ENCODE results near the gene CRYGB.

The CRYGB gene

DNA sequence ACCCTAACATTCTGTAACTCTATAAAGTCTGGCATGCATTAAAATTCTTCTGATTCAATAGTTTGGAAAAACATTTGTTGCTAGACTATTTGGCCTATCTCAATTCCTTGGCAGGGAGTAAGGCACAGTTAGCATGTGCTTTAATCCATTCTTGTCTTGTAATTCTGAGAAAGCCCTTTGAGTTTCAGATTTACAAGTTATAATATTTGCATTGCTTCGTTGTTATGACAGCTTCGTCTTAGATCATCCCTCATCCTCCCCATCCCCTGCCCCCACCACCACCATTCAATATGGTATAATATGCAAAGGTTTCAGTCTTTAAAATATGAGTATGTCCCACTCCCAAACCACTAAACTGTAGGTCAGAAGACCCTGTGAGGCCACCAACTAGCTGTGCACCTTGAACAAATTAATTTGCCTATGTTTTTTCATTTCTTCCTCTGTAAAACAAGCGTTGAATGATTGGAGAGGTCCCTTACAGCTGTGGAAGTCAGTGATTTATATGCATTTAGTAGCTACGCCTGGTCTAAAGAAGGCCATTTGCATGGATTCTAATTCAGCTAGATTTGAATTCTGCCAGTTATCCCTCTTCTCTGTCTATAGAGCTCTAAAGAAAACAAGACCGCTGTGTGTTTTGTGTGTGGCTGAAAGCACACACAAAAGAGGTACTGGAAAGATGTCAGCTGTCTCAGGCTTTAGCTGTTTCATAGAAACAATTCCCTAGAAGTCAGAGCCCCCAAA lies 43.3 kb upstream of the CRYGB start (continued):
- TF ChIP-seq MYNN (tag by site-specific recombination; IDR thresholded peaks at IDR 0.05; ENCODE audit: borderline replicate concordance) (no peak), ZNF791 (tag by site-specific recombination; IDR thresholded peaks at IDR 0.05) (no peak), SALL2 (tag by site-specific recombination; IDR thresholded peaks at IDR 0.05; ENCODE audit: borderline replicate concordance) (no peak)

DNA sequence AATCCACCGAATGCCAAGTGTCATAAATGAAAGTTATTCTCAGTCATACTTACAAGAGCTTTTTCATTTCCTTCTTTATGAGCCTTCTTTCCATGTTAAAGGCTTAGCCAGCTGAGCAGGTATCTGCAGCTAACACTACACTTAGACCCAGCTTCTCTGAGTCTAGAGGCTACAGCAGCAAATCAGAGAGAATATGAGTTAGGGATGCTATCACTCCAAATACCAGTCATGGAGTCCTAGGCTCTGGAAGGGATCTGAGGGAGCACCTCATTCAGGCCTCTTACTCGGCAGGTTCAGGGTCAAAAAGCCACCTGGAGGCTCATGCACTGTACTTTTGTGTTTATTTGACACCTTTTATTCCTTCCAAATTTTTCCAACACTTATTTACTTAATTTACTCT lies 40.9 kb upstream of the CRYGB start:
- Histone ChIP-seq H3K9me3 (ENCODE audit: control insufficient read depth, insufficient read depth, low read depth, low read length) (no peaks in the 10 kb centered on the region), H3K4me1 (ENCODE audit: control insufficient read depth, insufficient read depth, low read length) (no peaks in the 10 kb centered on the region; the same call in 1 of the 2 replicates), H3K4me3 (ENCODE audit: low read depth, low read length) (no peak overlapping the region), H3K36me3 (ENCODE audit: control insufficient read depth in 2 of 2, insufficient read depth in 1 of 2, low read length in 2 of 2) (no peaks in the 10 kb centered on the region), H3K27ac (ENCODE audit: extremely low read depth, low read depth, low read length) (no peak overlapping the region)
- TF ChIP-seq ZBTB7A (tag by site-specific recombination; IDR thresholded peaks at IDR 0.05; ENCODE audit: low read depth) (no peak), ZNF596 (tag by site-specific recombination; IDR thresholded peaks at IDR 0.05) (no peak), ZNF391 (tag by site-specific recombination; IDR thresholded peaks at IDR 0.05; ENCODE audit: borderline replicate concordance, low read depth) (no peak), ZSCAN30 (tag by site-specific recombination; IDR thresholded peaks at IDR 0.05) (no peak)
- TF ChIP-seq, protein P1, sequence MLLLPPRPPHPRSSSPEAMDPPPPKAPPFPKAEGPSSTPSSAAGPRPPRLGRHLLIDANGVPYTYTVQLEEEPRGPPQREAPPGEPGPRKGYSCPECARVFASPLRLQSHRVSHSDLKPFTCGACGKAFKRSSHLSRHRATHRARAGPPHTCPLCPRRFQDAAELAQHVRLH (tag by site-specific recombination; IDR thresholded peaks at IDR 0.05), result no peak
- TF ChIP-seq, protein P2, sequence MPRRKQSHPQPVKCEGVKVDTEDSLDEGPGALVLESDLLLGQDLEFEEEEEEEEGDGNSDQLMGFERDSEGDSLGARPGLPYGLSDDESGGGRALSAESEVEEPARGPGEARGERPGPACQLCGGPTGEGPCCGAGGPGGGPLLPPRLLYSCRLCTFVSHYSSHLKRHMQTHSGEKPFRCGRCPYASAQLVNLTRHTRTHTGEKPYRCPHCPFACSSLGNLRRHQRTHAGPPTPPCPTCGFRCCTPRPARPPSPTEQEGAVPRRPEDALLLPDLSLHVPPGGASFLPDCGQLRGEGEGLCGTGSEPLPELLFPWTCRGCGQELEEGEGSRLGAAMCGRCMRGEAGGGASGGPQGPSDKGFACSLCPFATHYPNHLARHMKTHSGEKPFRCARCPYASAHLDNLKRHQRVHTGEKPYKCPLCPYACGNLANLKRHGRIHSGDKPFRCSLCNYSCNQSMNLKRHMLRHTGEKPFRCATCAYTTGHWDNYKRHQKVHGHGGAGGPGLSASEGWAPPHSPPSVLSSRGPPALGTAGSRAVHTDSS (tag by site-specific recombination; IDR thresholded peaks at IDR 0.05), result no peak
- ChIA-PET POLR2A (no interaction called here), CTCF (interaction anchor here (1.6 kb wide), 1 partner anchor 11 kb away, joined by 12 read pairs; no protein-coding TSS in a partner anchor)

DNA sequence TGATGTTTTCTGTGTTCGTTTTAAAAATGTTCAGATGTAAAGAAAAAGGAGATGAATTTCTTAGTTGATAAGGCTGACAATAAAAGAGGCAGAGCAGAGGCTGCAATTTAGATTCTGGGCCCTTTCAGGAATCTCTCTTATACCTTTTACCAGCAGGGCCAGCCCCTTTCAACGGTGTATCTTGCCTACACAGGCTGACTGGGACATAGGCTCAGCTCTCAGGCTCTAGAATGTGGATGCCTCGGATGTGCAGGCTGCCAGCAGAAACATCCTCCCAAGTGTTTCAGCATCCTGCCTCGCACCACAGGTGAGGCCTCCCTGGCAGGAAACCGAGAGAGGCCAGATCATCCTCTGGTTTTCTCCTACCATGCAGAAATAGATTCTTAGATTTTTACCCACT lies 40.5 kb upstream of the CRYGB start:
- Histone ChIP-seq H3K36me3 (ENCODE audit: control insufficient read depth in 2 of 2, insufficient read depth in 1 of 2, low read length in 2 of 2) (no peaks in the 10 kb centered on the region), H3K4me3 (ENCODE audit: low read depth, low read length) (no peak overlapping the region), H3K4me1 (ENCODE audit: control insufficient read depth, insufficient read depth, low read length) (no peaks in the 10 kb centered on the region; the same call in 1 of the 2 replicates), H3K27ac (ENCODE audit: extremely low read depth, low read depth, low read length) (no peak overlapping the region), H3K9me3 (ENCODE audit: control insufficient read depth, insufficient read depth, low read depth, low read length) (no peaks in the 10 kb centered on the region)
- TF ChIP-seq MZF1 (tag by site-specific recombination; IDR thresholded peaks at IDR 0.05; ENCODE audit: borderline replicate concordance) (no peak), ZNF214 (tag by site-specific recombination; IDR thresholded peaks at IDR 0.05; ENCODE audit: borderline replicate concordance) (no peak), ZNF548 (tag by site-specific recombination; IDR thresholded peaks at IDR 0.05) (no peak), ZNF239 (tag by site-specific recombination; IDR thresholded peaks at IDR 0.05) (no peak), WT1 (tag by site-specific recombination; IDR thresholded peaks at IDR 0.05) (no peak), ZNF664 (tag by site-specific recombination; IDR thresholded peaks at IDR 0.05) (no peak)
- TF ChIP-seq, protein P3, sequence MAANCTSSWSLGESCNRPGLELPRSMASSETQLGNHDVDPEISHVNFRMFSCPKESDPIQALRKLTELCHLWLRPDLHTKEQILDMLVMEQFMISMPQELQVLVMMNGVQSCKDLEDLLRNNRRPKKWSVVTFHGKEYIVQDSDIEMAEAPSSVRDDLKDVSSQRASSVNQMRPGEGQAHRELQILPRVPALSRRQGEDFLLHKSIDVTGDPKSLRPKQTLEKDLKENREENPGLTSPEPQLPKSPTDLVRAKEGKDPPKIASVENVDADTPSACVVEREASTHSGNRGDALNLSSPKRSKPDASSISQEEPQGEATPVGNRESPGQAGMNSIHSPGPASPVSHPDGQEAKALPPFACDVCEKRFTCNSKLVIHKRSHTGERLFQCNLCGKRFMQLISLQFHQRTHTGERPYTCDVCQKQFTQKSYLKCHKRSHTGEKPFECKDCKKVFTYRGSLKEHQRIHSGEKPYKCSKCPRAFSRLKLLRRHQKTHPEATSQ (tag by site-specific recombination; IDR thresholded peaks at IDR 0.05), result no peak
- TF ChIP-seq, protein P4, sequence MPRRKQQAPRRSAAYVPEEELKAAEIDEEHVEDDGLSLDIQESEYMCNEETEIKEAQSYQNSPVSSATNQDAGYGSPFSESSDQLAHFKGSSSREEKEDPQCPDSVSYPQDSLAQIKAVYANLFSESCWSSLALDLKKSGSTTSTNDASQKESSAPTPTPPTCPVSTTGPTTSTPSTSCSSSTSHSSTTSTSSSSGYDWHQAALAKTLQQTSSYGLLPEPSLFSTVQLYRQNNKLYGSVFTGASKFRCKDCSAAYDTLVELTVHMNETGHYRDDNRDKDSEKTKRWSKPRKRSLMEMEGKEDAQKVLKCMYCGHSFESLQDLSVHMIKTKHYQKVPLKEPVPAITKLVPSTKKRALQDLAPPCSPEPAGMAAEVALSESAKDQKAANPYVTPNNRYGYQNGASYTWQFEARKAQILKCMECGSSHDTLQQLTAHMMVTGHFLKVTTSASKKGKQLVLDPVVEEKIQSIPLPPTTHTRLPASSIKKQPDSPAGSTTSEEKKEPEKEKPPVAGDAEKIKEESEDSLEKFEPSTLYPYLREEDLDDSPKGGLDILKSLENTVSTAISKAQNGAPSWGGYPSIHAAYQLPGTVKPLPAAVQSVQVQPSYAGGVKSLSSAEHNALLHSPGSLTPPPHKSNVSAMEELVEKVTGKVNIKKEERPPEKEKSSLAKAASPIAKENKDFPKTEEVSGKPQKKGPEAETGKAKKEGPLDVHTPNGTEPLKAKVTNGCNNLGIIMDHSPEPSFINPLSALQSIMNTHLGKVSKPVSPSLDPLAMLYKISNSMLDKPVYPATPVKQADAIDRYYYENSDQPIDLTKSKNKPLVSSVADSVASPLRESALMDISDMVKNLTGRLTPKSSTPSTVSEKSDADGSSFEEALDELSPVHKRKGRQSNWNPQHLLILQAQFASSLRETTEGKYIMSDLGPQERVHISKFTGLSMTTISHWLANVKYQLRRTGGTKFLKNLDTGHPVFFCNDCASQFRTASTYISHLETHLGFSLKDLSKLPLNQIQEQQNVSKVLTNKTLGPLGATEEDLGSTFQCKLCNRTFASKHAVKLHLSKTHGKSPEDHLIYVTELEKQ (tag by site-specific recombination; IDR thresholded peaks at IDR 0.05; ENCODE audit: borderline replicate concordance), result no peak
- CTCF ChIA-PET, result interaction anchor here (1.6 kb wide), 1 partner anchor 11 kb away, joined by 12 read pairs; no protein-coding TSS in a partner anchor
- POLR2A ChIA-PET, result no interaction called here

Measured in HEK293 (cell line).